B cell (primary cell): ENCODE data around the gene BUB3. TPM values are rescaled to one million over a fixed set of nuclear protein-coding genes. Genes with fewer than 3 reads are reported as not detected.
"Not testable (repeated sequence)": the region's sequence is repeated elsewhere in the genome, so short reads cannot be mapped to it uniquely, and the experiment has no call there.

ENCODE experiments used
- ATAC-seq: fragments of 200-7000 bp; cut with Tn5 transposase; one replicate; pipeline ENCODE4 v1.10.0; 2021; ENCODE audit warnings: low read depth, mild to moderate bottlenecking, moderate number of reproducible peaks, moderate library complexity
- CTCF ChIA-PET: fragments of 350-600 bp; sonication (Branson Sonifier 250); formaldehyde crosslinking; loops from one replicate; lab custom pipeline; 2021; ENCODE audit warnings: antibody characterized with exemption, inconsistent platforms; lab: Charles Lee
- POLR2A ChIA-PET: fragments of 350-600 bp; sonication (Branson Sonifier 250); formaldehyde crosslinking; loops from one replicate; lab custom pipeline; 2021; ENCODE audit warnings: antibody characterized with exemption; lab: Charles Lee
- DNase-seq: peaks from one replicate; pipeline ENCODE4 v3.0.0; 2013
- H2AFZ ChIP-seq: 2 replicates; pipeline ENCODE4 v1.6.1; 2012; ENCODE audit warnings: mild to moderate bottlenecking, low read depth, low read length; ENCODE audit not compliant: insufficient read depth, poor library complexity, severe bottlenecking
- H3K27ac ChIP-seq, 2 donors: 1 replicate in 1 of 2; 2 replicates in 1 of 2; pipeline ENCODE4 v1.5.1; 2012 to 2013; ENCODE audit warnings: low read length in 2 of 2, mild to moderate bottlenecking in 2 of 2, moderate library complexity in 1 of 2
- H3K27me3 ChIP-seq, 4 experiments: fragments of 200-600 bp in 1 of 4; sonication (generic) in 1 of 4; replicated peaks in 1 of 4; 1 replicate in 2 of 4; 2 replicates in 2 of 4; pipeline versions ENCODE4 v1.6.1 to v1.7.0; 2013 to 2016; ENCODE audit warnings: low read length in 3 of 4, mild to moderate bottlenecking in 2 of 4, mixed read lengths in 1 of 4, moderate library complexity in 1 of 4; ENCODE audit not compliant: insufficient read depth in 4 of 4, control insufficient read depth in 3 of 4; ENCODE audit errors: control extremely low read depth in 1 of 4
- H3K36me3 ChIP-seq, 2 experiments: replicated peaks in 1 of 2; 1 replicate in 1 of 2; 2 replicates in 1 of 2; pipeline versions ENCODE4 v1.6.1 to v1.7.1; 2013; ENCODE audit warnings: low read length in 1 of 2; ENCODE audit not compliant: insufficient read depth in 2 of 2, control insufficient read depth in 1 of 2; ENCODE audit errors: control extremely low read depth in 1 of 2, extremely low read depth in 1 of 2
- H3K4me1 ChIP-seq, 2 donors: fragments of 200-600 bp in 1 of 2; sonication (generic) in 1 of 2; 1 replicate in 1 of 2; 2 replicates in 1 of 2; pipeline versions ENCODE4 v1.5.1 to v1.6.1; 2013 to 2017; ENCODE audit warnings: low read length in 2 of 2; ENCODE audit not compliant: control insufficient read depth in 2 of 2, insufficient read depth in 2 of 2
- H3K4me2 ChIP-seq: replicated peaks from 2 replicates; pipeline ENCODE3; 2012; ENCODE audit warnings: mild to moderate bottlenecking, low read depth, low read length; ENCODE audit not compliant: poor library complexity, severe bottlenecking
- H3K4me3 ChIP-seq, 5 experiments: fragments of 200-600 bp in 1 of 5; sonication (generic) in 1 of 5; 1 replicate in 3 of 5; 2 replicates in 2 of 5; pipeline versions ENCODE4 v1.5.1 to v1.7.0; 2011 to 2016; ENCODE audit warnings: low read length in 4 of 5, mild to moderate bottlenecking in 4 of 5, low read depth in 2 of 5, control low read depth in 1 of 5, moderate library complexity in 1 of 5; ENCODE audit not compliant: insufficient read depth in 1 of 5; ENCODE audit errors: control extremely low read depth in 1 of 5, extremely low read depth in 1 of 5
- H3K79me2 ChIP-seq: fragments of 200-600 bp; sonication (generic); one replicate; pipeline ENCODE4 v1.6.0; 2016; ENCODE audit warnings: low read length; ENCODE audit not compliant: control insufficient read depth, insufficient read depth
- H3K9ac ChIP-seq: fragments of 200-600 bp; sonication (generic); 2 replicates; pipeline ENCODE4 v1.6.1; 2017; ENCODE audit warnings: mild to moderate bottlenecking, low read length, moderate library complexity
- H3K9me3 ChIP-seq, 3 donors: one replicate each; pipeline versions ENCODE4 v1.6.1 to v1.7.1; 2013; ENCODE audit warnings: low read length in 2 of 3; ENCODE audit not compliant: control insufficient read depth in 2 of 3, insufficient read depth in 1 of 3; ENCODE audit errors: control extremely low read depth in 1 of 3
- H4K20me1 ChIP-seq: 2 replicates; pipeline ENCODE4 v1.6.0; 2012; ENCODE audit warnings: mild to moderate bottlenecking, low read length; ENCODE audit not compliant: insufficient read depth, control insufficient read depth, poor library complexity, severe bottlenecking
- H3K27ac Mint-ChIP-seq: one replicate; pipeline ENCODE4 v1.8.0; 2021; ENCODE audit warnings: mixed read lengths
- H3K27me3 Mint-ChIP-seq: one replicate; pipeline ENCODE4 v1.8.0; 2021; ENCODE audit warnings: mixed read lengths
- H3K4me1 Mint-ChIP-seq: one replicate; pipeline ENCODE4 v1.8.0; 2021; ENCODE audit warnings: mixed read lengths
- H3K4me3 Mint-ChIP-seq: one replicate; pipeline ENCODE4 v1.8.0; 2021; ENCODE audit warnings: mixed read lengths
- H3K9me3 Mint-ChIP-seq: one replicate; pipeline ENCODE4 v1.8.0; 2022; ENCODE audit warnings: mixed read lengths; ENCODE audit not compliant: insufficient read depth
- CTCF ChIP-seq: fragments of 200-600 bp; IDR thresholded peaks from one replicate; pipeline ENCODE4 v1.8.0; 2022; ENCODE audit warnings: antibody characterized with exemption, mild to moderate bottlenecking
- EZH2 ChIP-seq: IDR thresholded peaks from 2 replicates; pipeline ENCODE4 v1.6.1; 2012; ENCODE audit warnings: borderline replicate concordance, low read depth, mild to moderate bottlenecking, moderate library complexity, low read length; ENCODE audit not compliant: insufficient read depth, poor library complexity, severe bottlenecking
- WGBS: methylation state at CpG from one replicate; pipeline ENCODE4 v1.1.5; 2013; ENCODE audit warnings: missing lambda C conversion rate; ENCODE audit not compliant: insufficient coverage; 5-methylcytosine and 5-hydroxymethylcytosine counted together
- intact Hi-C: fragments of 100-400 bp; cut with micrococcal nuclease; formaldehyde crosslinking; loops from one replicate; pipeline ENCODE4 v1.10.0; 2022
- polyA plus RNA-seq: library from polyadenylated mRNA; depleted of rRNA; stranded (reverse); fragments of >200 nt; gene quantifications from 2 replicates; pipeline ENCODE4 v1.2.3, GENCODE V29; 2012
- total RNA-seq, 2 donors: library from RNA; stranded (reverse); fragments of 120-200 nt in 1 of 2; gene quantifications; 1 replicate in 1 of 2; 2 replicates in 1 of 2; pipeline versions ENCODE4 v1.2.3 to v1.2.4, GENCODE V29; 2013 to 2022

BUB3 gene
- total and polyA plus RNA-seq, 2 donors (not counting 1 experiment from before 2014, with no cell fraction given): 112 to 113 TPM

- Histone ChIP-seq H3K9ac (no peak overlapping the region), H4K20me1 (peaks cover 6% of the 10 kb centered on the region), H2AFZ (no peak overlapping the region), H3K27me3 (no peaks in the 10 kb centered on the region), H3K9me3 (no peaks in the 10 kb centered on the region), H3K27ac (no peak overlapping the region), H3K79me2 (no peaks in the 10 kb centered on the region), H3K4me3 (no peak overlapping the region), H3K4me2 (no peak overlapping the region), H3K4me1 (no peaks in the 10 kb centered on the region), H3K36me3 (peaks cover 0 to 13% of the 10 kb centered on the region in 2 experiments)
- intact Hi-C loops: no loop called here
- Mint-ChIP-seq H3K4me1 (no peaks in the 10 kb centered on the region), H3K27ac (no peak overlapping the region), H3K27me3 (no peaks in the 10 kb centered on the region), H3K4me3 (no peak overlapping the region), H3K9me3 (no peaks in the 10 kb centered on the region)
- ATAC-seq: no peak
- no peak for DNase-seq
- ChIA-PET CTCF (no interaction called here), POLR2A (no interaction called here)
- TF ChIP-seq EZH2 (no peak), CTCF (no peak)
- WGBS: 95% methylated on average over 5 of the region's 9 CpGs
Measured at GRCh38 chr10:123175389-123176387, 21.5 kb downstream of the BUB3 start.

DNA sequence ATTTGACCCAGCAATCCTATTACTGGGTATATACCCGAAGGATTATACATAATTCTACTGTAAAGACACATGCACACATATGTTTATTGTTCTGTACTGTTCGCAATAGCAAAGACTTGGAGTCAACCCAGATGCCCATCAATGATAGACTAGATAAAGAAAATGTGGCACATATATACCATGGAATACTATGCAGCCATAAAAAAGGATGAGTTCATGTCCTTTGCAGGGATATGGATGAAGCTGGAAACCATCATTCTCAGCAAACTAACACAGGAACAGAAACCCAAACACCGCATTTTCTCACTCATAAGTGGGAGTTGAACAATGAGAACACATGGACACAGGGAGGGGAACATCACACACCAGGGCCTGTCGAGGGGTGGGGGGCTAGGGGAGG, 24.2 kb downstream of the BUB3 start:
- H3K79me2 ChIP-seq, ATAC-seq, H3K27ac Mint-ChIP-seq, DNase-seq, H2AFZ ChIP-seq, H3K4me1 Mint-ChIP-seq, H3K36me3 ChIP-seq, H3K27me3 Mint-ChIP-seq, CTCF ChIA-PET, H3K4me3 Mint-ChIP-seq, POLR2A ChIA-PET, H4K20me1 ChIP-seq, H3K4me1 ChIP-seq, H3K9ac ChIP-seq, intact Hi-C loops, H3K9me3 ChIP-seq, H3K27me3 ChIP-seq, H3K9me3 Mint-ChIP-seq, H3K4me2 ChIP-seq, H3K4me3 ChIP-seq, H3K27ac ChIP-seq: not testable (repeated sequence)
- WGBS: no CpG with 5 or more reads among the region's 4 CpGs
